NB4 (cell line): ENCODE measurements around the gene ITPK1.

Source experiments
- MAX ChIP-seq: IDR thresholded peaks from 2 replicates; pipeline ENCODE4 v1.6.1; 2011; ENCODE audit warnings: low read depth, low read length
- POLR2A ChIP-seq: IDR thresholded peaks from 2 replicates; pipeline ENCODE4 v1.6.1; 2011; ENCODE audit warnings: mild to moderate bottlenecking; ENCODE audit not compliant: insufficient read length; ENCODE audit errors: extremely low read depth
- TF ChIP-seq, protein P1 (sequence below): IDR thresholded peaks from one replicate; pipeline ENCODE4 v1.5.1; 2012; ENCODE audit warnings: low read depth, low read length

- TF ChIP-seq, protein P1, sequence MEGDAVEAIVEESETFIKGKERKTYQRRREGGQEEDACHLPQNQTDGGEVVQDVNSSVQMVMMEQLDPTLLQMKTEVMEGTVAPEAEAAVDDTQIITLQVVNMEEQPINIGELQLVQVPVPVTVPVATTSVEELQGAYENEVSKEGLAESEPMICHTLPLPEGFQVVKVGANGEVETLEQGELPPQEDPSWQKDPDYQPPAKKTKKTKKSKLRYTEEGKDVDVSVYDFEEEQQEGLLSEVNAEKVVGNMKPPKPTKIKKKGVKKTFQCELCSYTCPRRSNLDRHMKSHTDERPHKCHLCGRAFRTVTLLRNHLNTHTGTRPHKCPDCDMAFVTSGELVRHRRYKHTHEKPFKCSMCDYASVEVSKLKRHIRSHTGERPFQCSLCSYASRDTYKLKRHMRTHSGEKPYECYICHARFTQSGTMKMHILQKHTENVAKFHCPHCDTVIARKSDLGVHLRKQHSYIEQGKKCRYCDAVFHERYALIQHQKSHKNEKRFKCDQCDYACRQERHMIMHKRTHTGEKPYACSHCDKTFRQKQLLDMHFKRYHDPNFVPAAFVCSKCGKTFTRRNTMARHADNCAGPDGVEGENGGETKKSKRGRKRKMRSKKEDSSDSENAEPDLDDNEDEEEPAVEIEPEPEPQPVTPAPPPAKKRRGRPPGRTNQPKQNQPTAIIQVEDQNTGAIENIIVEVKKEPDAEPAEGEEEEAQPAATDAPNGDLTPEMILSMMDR = no peak
- TF ChIP-seq POLR2A = no peak
- no peak for TF ChIP-seq MAX
These were observed 121.5 kb downstream of the ITPK1 start for GRCh38 chr14:92994131-92994676.
